HG03175 (cell line): ENCODE results near the gene FAM53A.

ENCODE experiments used
- ATAC-seq: cut with Tn5 transposase; IDR thresholded peaks from one replicate; pipeline ENCODE4 v1.9.1; 2021; ENCODE audit warnings: mild to moderate bottlenecking, moderate library complexity; ENCODE audit not compliant: unreplicated experiment

FAM53A gene

DNA sequence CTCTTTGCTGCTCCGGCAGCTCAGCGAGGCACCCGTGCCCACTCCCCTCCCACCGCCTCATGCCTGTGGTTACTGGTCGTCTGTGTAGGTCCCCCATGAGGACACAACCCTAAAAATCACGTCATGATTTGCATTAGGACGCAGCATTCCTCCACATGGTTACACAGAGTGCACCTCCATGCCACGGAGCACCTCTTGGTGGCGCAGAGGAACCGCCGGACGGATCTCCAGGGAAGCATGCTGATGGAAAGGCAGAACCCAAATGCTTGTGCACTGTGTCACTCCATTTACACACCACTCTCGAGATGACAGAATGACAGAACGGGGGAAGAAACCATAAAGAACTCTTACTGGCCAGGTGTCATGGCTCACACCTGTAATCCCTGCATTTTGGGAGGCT lies 22.4 kb downstream of the FAM53A start:
- no peak for ATAC-seq

DNA sequence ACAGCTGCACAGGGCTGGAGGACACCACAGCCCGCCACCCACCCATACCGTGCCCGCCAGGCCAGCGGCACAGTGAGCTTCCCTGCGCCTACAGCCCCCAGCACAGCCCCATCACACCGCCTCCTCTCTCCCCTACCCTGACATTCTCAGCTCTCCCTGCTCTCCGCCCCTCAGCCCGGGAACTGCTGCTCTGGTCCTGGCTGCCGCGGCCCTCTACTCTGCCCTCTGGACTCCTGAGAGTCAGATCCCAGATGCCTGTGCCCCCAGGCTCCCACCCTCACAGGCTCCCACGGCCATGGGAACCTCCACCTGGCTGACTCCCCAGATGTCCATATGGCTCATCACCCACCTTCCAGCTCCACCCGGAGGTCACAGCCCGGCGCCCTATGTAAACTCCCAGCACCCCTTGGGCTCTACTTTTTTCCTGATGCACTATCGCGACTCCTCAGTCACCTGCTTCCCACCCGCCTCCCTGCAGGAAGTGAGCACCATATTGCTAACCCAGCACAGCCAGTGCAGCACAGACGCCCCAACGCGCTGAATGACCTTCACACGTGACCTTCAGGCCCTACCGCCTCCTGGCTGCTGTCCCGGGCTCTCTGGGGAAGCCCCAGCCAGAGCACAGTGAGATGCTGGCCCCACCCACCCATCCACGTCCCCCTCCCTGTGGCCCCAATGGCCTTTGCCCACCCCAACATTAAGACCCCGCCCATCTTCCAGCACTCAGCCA lies 23.0 kb downstream of the FAM53A start:
- no peak for ATAC-seq

DNA sequence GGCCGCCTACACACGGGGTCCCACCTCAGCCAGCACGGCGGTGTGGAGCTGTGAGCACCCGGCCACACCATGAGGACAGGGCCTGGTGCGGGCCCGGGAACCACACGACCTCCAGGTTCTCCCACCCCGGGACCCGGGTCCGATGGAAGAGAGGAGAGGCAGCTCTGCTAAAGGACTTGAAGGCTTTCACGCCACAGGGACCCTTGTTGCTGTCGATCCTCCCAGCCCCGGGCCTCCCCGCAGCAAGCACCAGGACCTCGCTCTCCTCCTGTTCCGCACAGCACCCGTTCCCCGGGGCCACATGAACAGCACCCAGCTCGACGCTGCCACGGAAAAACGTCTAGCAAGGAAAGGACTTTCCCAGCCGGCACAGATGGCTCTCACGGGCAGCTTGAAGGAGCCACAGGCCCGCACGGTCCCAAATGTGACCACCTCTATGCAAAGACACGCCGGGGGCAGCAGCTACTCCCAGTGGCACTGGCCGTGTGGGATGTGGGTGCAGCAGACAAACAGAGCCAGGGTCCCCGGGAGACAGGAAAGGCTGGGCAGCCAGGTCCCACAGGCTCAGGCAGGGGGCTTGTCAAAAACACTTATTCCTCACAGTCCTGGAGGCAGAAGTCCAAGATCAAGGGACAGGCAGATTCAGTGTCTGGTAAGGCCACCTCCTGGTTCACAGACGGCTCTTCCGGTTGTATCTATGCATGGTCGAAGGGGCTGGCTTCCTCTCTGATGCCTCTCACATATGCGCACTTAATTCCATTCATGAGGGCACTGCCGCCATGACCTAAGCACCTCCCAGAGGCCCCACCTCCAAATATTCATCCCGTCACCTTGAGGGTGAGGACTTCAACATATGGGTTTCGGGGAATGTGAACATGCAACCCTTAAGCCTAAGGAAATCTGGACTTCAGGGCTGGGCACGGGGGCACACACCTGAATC lies 24.7 kb downstream of the FAM53A start:
- no peak for ATAC-seq

DNA sequence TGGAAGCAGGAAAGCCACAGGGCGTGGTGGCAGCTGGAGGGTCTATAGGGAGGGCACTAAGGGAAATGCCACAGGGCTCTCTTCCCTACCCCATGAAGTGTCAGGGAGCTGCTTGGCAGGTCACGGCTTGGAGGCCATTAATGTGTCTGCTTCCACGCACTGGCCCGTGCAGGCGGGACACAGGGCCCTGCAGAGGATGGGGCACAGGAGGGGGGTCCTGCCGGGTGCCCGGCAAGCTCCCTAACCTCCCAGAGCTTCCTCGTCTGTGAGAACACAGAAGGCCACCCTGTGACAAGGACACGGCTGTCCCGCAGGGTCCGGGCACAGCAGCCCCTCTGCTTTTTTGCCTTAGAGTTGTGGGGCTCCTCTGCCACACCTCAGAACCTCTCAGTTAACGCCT lies 25.5 kb downstream of the FAM53A start:
- no peak for ATAC-seq

DNA sequence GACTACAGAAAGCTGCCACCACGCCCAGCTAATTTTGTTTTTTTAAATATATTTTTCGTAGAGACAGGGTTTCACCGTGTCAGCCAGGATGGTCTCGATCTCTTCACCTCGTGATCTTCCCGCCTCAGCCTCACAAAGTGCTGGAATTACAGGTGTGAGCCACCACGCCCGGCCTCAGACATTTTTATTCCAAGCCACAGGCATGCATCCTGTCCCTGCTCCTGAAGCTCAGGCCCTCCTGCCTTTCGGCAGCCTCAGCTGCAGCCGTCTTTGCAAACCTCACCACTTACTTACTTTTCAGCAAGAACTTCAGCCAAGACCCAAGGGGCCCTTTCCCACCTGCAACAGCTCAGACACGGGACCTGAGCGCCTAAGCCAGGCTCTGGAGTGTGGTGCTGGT lies 26.0 kb downstream of the FAM53A start:
- no peak for ATAC-seq

DNA sequence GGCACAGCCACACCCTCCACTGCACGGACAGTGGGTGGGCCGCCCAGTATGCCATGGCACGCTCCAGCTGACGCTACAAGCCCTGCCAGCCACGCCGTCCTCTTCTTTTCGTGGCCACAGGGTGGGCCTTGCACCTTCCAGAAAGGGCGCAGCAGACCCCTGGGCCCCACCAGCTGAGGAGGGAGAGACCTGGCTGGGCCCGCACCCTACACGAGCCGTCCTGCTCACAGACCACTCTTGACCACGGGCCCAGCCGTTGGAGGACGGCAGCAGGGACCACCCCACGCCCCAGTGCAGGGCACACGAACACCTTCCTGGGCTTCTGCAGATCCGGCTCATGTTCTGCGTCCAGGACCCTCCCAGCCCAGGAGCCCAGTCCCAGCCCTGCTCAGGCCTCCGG lies 27.1 kb downstream of the FAM53A start:
- no peak for ATAC-seq

DNA sequence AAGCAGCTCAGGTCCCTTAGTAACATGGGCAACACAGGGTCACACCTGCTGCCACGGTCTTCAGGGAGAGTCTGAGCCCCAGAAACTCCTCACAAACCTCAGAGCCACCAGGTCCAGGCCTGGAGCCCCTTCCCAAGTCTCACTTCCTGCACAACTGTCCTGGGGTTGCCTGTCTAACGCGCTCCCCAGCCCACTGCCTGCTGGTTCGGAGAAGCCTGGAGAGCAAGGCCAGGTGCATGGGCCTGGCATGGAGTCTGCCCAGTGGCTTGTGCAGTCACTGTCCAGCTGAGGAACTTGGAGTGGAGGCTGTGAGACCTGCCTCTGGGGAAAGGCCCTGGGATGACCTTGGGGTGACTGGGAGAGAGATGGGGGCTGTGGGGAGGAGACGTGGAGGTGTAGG lies 28.0 kb downstream of the FAM53A start:
- no peak for ATAC-seq

DNA sequence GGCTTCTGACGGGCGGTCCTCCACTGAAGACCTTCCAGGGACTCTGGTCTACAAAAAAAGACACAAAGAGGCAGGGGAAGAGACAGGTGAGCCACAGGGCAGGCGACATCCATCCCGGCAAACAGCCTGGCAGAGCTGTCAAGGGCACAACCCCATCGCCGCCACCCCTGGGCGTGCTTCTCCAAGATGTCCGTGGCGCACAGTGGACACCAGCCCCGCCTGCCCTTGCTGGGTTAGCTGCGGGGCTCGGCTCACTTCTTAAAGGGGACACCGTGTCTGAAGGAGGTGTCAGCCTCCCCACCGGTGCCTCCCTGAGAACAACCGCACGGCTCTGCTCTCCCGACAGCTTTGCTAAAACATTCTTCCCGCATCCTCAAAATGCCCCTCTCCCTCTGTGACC lies 28.4 kb downstream of the FAM53A start:
- no peak for ATAC-seq

DNA sequence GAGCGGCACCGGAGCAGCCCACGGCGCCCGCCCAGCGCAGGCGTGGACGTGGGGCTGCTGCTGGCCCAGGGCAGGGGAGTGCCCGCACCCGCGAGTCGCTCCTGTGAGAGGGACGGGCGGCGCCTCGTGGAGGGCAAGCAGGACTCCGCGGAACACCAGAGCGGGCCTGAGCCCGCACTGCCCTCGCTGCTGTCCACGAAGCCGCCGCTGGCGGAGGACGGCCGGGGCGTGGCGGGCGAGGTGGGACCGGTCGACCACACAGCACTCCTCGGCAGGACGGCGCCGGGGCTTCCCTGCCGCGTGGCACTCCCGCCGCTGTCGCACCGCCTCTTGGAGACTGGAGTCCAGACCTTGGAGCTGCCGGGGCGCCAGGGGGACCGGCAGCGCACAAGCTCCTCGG lies 29.0 kb downstream of the FAM53A start:
- no peak for ATAC-seq

DNA sequence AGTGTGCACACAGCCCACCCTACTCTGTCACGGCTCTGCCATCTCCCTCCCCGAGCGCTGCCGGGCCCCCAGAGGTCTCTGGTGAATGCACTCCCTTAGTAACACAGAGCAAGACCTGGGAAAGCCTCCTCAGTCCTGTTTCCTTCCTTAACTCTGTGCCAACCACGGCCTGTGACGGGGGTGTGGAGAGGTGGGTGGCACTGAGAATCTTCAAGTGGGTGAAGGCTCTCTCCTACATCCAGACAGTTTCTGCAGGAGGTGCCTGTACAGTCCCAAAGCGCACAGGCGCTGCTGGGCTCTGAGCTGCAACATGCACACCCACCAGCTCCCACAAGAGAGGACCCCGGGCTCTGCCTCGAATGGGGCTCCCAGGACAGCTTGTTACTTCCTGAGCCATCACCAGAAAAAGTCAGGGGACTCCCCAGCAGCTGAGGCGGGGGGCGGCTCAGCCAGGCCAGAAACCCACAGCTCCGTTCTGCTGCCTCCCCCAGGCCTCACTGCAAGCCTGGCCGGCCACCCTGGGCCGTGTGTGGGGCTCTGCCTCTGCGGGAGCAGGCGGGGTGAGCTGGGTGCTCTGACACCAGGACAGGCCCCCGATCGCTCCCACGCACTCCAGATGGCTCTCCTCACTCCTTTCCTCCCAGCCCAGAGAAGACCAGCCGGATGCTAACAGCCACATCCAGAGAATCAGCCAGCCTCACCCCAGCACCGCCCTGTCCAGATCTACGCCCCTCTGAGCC lies 29.7 kb downstream of the FAM53A start:
- no peak for ATAC-seq

DNA sequence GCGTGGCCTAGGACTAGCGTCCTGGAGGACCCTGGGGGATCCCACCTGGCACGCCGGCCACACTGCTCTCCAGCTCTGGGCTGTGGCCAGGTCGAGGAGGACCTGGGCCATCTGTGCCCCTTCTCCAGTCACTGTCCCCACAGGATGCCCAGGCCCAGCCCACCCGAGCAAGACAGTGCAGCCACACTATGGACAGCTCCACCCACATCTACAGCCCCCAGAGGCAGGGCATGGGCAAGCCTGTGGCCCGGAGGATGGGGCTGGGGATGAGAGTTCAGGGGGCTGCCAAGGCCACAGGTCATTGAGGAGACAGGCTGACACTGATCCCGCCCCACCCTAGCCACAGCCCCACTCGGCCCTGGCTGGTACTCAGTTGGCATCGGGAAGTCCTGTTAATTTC lies 30.3 kb downstream of the FAM53A start:
- ATAC-seq: no peak

DNA sequence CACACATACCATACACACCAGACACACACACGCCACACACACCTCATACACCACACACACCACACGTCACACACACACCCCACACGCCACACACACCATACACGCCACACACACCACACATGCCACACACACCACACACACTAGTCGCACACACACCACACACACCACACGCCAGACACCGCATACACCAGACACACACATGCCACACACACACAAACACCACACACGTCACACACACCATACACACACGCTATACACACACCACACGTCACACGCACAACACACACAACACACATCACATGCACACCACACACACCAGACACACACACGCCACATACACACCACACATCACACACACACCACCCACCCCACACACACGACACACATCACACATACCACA lies 32.0 kb downstream of the FAM53A start:
- no peak for ATAC-seq

DNA sequence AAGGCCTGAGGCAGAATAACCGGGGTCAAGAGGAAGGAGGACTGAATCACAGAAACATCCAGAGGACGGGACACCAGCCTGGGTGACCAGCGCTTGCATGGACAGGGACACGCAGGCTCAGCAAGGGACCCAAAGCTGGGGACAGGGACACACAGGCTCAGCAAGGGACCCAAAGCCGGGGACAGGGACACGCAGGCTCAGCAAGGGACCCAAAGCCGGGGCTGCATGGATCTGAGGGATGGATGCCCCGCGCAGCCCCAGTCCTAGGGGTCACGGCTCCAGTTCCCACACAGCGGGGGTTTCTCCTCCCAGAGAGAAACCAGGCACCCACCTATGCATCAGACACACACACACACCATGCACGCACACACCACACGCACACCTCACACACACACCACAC lies 32.5 kb downstream of the FAM53A start:
- no peak for ATAC-seq

DNA sequence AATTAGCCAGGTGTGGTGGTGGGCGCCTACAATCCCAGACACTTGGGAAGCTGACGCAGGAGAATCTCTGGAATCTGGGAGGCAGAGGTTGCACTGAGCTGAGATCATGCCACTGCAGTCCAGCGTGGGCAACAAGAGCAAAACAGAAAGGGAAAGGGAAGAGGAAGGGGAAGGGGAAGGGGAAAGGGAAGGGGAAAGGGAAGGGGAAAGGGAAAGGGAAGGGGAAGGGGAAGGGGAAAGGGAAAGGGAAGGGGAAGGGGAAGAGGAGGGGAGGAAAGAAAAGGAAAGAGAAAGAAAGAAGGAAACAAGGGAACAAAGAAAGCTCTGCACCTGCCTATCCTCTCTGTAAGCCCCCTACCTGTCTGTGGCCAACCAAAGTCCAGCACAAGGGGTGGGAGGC lies 35.2 kb downstream of the FAM53A start:
- no peak for ATAC-seq

DNA sequence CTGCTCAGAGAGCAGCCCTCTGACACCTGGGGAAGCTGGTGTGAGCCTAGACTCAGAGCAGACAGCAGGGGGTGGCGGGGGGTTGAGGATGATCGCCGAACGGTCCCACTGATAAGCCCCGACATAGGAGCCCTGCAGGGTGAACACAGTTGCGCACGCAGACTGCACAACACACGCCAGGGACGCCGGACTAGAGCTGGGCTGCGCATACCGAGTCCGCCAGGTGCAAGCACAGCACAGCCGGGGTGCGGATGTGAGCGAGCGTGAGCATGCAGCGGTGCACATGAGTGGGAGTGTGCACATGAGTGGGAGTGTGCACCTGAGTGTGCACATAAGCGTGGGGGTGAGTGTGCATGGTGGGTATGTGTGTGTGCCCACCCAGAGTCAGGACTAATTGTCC lies 36.7 kb downstream of the FAM53A start:
- no peak for ATAC-seq

DNA sequence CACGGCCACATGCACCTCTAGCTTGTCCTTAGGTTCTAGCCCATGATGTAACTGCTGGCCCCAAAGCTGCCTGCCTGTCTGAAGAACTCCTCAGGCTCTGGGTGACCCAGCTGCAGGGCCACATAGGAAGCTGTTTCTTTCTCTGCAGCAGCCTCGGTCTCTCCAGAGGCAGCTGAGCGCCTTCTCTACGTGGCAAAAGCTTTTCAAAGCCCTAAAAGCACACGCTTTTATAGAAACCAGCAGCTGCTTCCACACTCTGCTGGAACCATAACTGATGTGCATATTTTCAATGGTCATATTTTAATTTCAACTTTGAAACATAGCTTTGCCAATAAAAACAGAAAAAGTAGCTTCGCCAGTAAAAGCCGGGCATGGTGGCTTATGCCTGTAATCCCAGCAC lies 37.4 kb downstream of the FAM53A start:
- ATAC-seq: no peak

DNA sequence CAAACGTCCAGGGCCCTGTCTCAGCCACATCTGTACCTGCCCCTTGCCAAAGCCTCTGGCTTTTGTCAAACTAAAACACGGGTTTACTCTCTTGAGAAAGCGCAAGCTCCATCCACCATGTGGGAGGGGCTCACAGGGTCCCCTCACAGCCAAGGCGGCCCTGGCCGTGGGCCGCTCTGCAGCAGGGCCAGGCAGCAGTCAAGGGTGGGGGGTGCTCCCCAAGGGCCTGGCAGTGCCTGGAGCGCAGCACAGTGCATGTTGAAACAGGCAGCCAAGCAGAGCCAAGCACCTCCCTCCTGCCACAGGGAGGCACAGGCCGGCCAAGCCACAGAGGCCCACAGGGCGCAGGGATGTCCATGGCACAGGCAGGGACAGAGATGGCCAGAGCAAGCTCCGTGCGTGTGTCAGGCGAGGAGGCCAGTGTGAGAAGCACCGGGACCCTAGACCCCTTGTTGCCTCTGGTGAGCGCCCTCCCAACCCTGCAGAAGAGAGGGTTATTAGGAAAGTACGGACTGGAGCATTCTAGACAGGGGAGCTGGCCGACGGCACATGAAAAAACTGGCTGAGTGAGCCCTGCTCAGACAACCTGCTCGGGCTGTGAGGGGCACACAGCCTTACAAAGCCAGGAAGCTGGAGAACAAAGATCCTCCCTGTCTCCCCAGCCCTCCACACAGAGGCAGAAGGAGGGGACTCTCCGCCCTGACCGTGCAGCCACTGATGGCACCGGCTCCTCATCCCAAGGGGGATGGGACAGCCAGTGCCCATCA lies 39.0 kb downstream of the FAM53A start:
- no peak for ATAC-seq

DNA sequence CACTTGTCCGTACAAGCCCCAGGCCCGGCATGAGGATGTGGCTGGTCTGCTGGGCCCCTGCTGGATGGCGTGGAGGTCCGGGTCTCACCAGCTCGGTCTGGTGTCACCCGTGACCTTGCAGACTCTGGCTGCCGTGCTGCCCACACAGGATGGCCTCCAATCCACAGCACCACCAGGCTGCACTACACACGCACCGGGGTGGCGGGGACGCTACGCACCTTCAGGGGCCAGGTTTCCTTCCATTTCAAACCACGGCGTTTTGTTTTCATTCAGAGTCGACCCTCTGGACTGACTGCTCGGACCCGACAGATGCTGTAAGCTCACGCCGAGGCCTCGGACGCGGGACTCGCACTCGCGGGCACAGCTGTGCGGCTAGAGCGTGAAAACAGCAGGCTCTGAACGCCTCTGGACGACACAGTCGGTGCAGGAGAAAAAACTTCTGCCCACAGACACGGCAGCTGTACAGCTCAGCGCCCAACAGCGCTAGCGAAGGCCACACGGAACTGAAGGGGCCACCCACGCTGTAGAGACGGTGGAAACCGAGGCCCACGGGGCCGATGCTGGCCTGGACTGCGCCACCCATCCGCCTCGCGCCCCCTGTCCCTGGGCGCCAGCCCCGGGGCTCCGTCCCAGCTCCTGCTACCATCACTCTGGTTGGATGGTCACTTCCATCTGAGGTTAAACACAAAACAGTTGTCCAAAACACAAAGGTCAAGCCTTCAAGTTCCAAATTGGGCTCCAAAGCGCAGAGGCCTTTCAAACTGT lies 40.0 kb downstream of the FAM53A start:
- ATAC-seq: no peak

DNA sequence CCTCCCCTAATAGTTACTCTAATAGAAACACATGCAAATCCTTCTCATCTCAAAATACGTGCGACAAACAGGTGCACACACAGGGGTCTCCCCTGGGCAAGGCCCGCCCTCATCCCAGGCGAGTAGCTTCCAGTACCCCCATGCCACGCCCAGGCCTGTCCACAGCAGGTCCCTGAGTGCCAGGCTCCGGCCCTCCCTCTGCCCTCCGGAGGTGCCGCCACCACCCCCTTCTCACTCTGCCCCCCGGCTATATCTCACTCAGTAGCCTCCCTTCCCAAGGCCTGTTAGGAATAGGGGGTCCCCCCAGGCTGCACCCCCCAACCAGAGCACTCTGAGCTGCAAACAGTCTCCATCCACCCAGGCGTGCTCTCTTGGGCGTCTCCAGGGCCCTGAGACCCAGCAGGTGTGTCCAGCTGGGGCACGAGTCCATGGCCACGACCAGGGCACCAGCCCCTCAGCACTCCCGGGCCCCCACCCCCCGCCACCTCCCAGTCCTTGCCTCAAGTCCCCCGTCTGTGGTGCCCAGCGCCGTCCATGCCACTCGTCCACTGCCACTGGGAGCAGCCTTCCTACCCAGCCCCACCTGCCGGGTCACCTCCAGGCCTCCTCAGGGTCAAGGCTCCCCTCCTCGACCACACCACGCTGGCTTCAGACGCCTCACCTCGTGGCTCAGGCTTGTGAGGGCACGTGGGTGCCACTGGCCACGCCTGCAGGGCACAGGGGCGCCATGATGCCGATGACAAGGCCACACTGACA lies 41.7 kb downstream of the FAM53A start:
- no peak for ATAC-seq
